Left cardiac atrium (tissue), 4 donors: ENCODE results near the gene TMX1. TPM values are rescaled to one million over a fixed set of nuclear protein-coding genes. Genes with fewer than 3 reads are reported as not detected.

Source experiments
- ATAC-seq, 2 donors: fragments of 200-7000 bp; cut with Tn5 transposase; one replicate each; pipeline ENCODE4 v1.9.1; 2020; ENCODE audit warnings: mild to moderate bottlenecking in 2 of 2, moderate library complexity in 2 of 2
- DNase-seq: peaks from one replicate; pipeline ENCODE4 v3.0.0-alpha.2; 2020
- intact Hi-C, 2 donors: fragments of 100-400 bp; cut with DNase I; formaldehyde crosslinking; loops; one replicate each; pipeline versions ENCODE4 v1.14.1 to v1.15.1; 2022 to 2023
- total RNA-seq, 2 donors: library from RNA; stranded (reverse); fragmentation: NEBNext Ultra II Directional; extraction: Animal tissue kit (Norgen Biotek cat#: 25700); gene quantifications; one replicate each; pipeline ENCODE4 v1.2.1, GENCODE V29; 2021
- donor health status: DM: no; HTN: yes; CAD: no.
- donor health status: DM: no; HTN: yes; CAD: no; lungs with severe emphysema.
- donor health status: DM: yes; HTN: yes; CAD: no.
- donor health status: Dilated cardiomyopathy.

Gene TMX1
- total RNA-seq, 2 donors from 2014 or later = 11.9 to 14.7 TPM

DNA sequence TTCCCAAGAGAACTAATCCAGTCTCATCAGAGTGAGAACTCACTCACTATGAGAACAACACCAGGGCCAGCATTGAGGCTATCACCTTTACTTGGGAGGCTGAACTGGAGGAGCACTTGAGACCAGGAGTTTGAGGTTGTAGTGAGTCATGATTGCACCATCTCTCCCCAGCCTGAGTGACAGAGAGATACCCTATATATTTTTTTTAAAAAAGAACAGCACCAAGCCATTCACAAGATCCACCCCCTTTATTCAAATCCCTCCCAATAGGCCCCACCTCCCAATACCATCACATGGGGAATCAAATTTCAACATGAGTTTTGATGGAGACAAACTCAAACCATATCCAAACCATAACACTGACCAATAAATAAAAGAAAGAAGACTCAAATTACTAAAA, 3.7 kb upstream of the TMX1 start:
- DNase-seq = no peak
- intact Hi-C loops = no loop called here
- no peak for ATAC-seq

DNA sequence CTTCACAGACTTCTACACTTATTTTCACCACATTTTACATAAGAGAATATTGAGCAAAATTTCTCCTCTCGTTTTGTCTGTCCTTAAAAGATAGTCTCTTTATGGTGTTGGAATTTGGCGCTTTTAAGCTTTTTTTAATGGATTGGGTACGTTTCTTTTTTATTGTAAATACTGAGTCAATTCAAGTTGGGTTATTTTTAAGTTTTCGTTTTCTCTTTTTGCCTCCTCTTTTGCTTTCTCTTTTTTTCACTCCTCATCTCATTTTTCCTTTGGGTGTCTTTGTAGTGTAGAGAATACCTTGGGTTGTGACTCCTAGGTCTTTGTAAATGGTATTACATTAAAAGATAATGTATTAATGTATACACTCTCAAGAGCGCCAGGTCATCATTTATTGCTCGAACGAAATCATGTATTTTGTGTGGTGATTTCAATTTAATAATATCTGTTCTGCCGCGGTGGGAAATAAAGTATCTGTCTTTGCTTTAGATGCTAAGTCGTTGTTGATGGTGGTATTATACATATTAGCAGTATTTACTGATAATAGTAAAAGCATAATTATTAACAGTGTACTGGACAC, 845 bp downstream of the TMX1 start:
- ATAC-seq = no peak
- no peak for DNase-seq
- intact Hi-C loops = no loop called here

DNA sequence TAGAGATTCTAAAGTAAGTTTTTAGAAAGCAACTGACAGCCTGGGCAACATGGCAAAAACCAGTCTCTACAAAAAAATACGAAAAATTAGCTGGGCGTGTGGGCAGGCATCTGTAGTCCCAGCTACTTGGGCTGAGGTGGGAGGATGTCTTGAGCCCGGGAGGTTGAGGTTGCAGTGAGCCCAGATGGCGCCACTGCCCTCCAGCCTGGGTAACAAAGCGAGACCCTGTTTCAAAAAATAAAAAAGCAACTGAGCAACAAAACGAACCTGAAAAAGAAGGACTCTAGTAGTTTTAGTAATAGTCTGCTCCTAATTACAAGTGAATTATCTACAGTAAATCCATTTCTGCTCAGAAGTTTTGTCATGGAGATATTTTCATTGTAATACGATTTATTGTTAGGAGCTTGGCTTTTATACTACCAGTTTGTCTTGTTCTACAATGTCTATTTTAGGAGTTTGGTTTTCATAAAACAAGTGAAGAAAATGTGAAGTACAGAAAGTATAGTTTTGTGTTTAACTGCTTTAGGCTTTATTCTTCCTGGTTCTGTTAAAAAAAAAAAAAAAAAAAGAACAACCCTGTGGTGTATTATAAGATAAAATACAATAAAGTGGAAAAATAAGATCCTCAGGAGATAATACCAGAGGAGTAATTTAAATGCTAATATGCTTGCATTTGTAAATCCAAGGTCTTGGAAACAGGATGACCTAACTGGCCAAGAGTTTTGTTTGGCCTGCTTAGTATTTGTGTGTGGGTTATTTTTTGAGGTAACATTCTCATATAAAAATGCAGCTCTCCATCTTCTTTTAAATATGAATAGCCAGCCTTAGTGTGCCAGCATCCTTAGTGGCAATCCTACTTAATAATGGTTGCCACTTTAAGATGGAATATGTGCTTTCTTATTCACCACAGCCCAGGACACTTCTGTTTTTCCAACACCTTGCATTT, 2.8 kb downstream of the TMX1 start:
- intact Hi-C loops = no loop called here
- DNase-seq = no peak
- no peak for ATAC-seq

DNA sequence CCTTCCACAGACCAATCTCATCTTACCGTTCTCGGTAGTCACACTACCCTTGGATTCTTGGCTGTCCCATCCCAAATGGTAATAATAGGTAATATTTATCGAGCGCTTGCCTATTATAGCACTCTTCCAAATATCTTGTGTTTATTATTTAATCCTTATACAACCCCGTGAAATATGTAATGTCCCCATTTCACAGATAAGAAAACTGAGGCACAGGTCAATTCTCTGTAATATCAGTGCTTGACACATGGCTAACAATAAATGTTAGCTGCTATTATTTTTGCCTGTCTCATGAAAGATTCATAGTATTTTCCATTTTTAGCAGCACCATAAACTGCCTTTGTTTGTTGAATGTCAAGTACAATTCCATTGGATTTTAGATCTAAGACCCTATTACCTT, 4.5 kb downstream of the TMX1 start:
- intact Hi-C loops = no loop called here
- no peak for DNase-seq

DNA sequence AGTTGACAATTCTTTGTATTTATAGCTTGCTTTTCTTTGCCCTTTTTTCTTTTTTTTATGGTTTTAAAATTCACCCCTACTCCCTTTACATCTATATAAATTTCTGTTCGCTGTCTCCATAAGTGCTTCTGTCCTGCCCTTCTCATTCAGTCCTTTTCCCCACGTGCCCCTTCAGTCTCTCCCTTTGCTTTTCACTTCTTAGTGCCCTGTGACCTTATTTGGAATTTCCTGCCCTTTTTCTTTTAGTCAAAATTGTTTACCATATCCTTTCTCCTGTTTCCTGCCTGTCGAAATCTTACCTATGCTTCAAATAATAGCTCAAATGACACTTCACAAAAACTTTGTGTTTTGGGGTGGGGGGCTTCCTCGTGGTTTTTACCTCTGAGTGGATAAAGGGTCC, 6.0 kb downstream of the TMX1 start:
- no peak for DNase-seq
- intact Hi-C loops = no loop called here
- no peak for ATAC-seq

More for the DNA sequence above, 4.5 kb downstream of the TMX1 start:
- ATAC-seq = no peak

DNA sequence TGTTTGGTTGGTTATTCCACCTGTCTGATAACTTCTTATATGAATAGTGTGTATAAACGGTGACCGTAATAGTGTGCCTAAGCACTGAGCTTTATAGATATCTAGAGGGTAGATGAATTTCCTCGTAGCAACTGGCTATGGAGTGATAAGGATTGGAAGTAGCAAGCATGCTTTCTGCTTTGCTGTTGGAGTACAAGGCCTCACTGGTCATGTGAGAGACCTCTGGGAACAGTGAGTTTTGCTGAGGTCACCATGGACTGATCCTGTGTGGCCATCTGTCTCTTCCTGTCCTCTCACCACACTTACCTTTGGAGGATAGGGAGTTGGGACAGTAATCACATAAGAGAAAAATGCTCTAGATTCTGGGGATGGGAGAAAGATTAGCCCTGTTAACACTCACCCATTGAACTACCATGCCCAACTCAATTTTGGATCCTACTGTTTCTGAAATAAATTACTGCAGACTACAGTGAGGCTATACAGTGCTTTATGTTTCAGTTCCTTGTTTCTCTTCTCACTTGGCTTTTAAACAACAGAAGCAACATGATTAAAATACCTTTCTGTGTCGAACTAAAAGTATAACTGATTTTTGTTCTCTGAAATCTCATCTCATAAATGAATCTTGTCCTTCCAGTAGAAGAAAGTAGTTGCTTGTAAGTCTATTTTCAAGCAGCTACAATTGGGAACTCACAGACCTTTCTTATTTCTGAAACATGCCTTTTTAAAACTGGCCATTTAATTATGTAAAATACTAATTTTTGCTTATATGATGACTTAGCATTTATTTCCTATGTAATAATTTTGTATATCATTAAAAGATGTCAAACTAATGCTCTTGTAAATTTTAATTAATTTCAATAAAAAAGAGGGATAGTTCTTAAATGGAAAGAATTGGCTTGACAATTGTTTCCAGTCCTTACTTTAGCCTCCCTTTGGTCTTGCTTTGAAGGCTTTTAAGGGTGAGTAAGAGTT, 8.3 kb downstream of the TMX1 start:
- intact Hi-C loops = no loop called here
- ATAC-seq (no peak), DNase-seq (no peak)

DNA sequence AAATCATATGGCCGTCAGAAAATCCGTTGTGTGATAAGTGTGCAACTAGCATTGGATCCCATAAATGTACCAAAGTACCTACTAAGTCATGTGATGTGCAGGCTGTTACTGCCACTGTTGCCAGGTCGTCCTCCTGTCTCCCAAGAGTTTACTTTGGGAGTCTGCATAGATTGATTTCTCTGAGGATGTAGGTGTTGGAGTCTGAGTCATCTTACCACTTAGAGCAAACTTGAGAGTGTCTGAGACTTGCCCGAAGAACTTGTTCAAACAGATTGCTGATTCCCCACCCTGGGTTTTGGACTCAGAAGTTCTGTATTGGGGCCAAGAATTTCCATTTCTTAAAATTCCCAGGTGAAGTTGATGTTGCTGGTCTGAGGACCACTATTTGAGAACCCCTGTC, 11.4 kb downstream of the TMX1 start:
- ATAC-seq (no peak), DNase-seq (no peak)
- intact Hi-C loops = no loop called here

DNA sequence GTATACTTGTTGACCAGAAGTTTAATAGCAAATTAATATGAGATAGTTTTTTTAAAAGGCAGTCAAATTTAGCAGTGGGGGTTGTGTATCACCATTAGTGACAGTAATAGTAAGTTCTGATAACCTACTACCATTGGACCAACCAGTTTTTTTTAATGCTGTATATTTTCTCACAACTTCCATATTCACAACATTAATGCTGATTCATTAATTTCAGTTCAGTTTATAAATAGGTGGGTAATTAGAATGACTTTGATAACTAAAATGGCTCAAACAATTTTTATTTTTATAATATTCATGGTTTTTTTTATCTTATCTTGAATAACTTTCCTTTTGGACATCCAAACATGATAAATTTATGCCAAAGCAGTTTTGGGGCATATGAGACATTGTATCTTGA, 13.8 kb downstream of the TMX1 start:
- ATAC-seq (no peak), DNase-seq (no peak)
- intact Hi-C loops = no loop called here

DNA sequence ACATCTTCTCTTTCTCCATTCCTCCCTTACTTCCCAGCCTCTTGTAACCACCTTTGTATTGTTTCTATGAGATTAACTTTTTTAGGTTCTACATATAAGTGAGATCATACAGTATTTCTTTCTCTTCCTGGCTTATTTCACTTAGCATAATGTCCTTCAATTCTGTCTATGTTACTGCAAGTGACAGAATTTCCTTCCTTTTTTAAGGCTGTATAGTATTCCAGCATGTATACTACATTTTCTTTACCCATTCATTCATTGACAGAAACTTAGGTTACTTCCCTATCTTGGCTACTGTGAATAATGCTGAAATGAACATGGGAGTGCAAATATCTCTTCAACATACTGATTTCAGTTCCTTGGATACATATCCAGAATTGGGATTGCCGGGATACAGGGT, 18.2 kb downstream of the TMX1 start:
- DNase-seq (no peak), ATAC-seq (no peak)
- intact Hi-C loops = no loop called here

DNA sequence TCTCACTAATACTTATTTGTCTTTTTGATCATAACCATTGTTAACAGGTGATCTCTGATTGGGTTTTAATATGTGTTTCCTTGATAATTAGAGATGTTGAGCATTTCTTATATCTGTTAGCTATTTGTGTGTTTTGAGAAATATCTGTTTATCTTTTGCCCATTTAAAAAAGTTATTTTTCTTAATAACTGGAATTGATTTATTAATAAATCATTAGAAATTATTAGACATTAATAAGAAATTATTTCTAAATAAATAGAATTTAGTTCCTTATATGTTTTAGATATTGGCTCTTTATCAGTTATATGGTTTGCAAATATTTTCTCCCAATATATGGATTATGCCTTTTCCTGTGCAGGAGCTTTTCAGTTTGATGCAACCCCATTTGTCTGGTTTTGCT, 18.7 kb downstream of the TMX1 start:
- intact Hi-C loops = no loop called here
- DNase-seq (no peak), ATAC-seq (no peak)

DNA sequence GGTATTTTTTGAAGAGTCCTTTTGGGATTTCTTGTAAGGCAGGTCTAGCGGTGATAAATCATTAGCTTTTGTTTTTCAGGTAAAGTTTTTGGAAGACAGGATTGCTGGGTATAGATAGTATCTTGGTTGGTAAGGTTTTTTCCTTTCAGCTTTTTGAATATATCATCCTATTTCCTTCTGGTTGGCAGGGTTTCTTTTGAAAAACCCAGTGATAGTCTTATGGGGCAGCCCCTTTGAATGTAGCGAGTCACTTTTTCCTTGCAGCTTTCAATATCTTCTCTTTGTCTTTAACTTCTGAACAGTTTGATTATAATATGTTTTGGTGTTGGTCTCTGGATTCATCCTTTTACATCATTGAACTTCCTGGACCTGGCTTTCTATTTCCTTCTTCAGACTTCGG, 20.2 kb downstream of the TMX1 start:
- intact Hi-C loops = no loop called here
- DNase-seq (no peak), ATAC-seq (no peak)

DNA sequence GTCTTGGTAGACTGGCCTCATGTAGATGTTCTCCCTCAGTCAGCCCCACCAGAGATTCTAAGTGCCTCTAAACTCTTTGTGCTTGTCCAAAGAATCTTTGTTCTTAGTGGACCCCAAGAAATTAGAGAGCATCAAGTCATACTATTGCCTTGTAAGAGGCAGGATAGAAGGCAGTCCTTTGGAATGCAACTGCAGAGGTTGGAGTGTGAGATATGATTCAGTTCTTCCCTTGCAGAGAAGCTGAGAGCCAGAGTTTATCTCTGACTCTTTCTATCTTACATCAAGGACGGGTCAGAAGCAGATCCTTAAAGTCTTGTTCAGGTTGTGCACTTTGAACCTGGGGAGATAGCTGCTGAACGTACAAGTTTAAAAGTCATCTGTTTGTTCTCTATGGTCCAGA, 21.1 kb downstream of the TMX1 start:
- intact Hi-C loops = no loop called here

DNA sequence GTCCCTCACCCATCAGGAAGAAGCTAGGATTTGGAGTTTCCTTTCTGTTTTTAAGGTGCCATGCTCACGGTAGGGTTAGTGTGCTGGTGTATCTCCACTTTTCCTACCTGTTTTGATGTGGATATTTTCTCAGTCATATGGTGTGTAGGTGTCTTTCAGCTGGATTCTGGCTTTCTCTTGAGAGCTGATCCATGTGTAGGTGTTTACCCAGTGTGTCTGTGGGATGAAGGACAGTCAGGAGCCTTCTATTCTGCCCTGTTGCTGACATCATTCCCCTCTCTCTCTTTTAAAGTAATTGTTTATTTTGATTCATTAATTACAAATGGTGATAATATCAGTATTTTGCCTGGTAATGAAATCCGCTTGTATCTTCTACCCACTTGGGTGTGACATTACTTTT, 22.8 kb downstream of the TMX1 start:
- DNase-seq = no peak
- no peak for ATAC-seq
- intact Hi-C loops = no loop called here

More for the DNA sequence above, 21.1 kb downstream of the TMX1 start:
- no peak for DNase-seq
- no peak for ATAC-seq

DNA sequence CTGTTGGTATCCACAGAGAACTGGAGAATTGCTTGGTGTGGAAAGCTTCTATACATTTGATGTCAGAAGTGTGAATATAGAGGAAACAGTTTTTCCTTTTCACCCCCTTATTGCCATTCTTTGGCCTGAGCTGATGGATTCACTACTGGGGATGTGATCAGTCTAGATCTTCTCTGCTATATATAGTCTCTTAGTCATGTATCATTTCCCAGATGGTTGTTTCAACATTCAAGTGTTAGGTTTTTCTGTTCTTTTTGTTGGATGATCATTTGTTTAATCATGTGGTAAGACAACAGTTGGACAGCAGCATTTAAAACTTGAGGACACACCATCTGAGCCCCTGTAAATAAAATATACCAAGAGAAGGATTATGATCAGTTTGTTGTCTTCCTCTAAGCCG, 29.6 kb downstream of the TMX1 start:
- intact Hi-C loops = no loop called here
- DNase-seq = no peak
- ATAC-seq = no peak

DNA sequence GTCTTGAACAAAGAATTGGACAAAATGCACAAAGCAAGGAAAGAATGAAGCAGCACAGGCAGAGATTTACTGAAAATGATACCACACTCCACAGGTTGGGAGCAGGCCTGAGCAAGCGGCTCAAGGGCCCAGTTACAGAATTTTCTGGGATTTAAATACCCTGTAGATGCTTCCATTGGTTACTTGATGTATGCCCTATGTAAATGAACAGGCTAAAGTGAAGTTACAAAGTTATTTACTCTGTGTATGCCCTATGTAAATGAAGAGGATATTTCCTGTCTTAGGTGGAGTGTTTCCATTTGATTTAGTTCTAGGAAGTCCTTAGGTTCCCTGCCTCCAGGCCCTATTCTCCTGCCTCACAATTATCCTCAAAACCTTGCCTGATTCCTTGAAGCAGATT, 36.6 kb downstream of the TMX1 start:
- intact Hi-C loops = no loop called here
- DNase-seq (no peak), ATAC-seq (no peak)

DNA sequence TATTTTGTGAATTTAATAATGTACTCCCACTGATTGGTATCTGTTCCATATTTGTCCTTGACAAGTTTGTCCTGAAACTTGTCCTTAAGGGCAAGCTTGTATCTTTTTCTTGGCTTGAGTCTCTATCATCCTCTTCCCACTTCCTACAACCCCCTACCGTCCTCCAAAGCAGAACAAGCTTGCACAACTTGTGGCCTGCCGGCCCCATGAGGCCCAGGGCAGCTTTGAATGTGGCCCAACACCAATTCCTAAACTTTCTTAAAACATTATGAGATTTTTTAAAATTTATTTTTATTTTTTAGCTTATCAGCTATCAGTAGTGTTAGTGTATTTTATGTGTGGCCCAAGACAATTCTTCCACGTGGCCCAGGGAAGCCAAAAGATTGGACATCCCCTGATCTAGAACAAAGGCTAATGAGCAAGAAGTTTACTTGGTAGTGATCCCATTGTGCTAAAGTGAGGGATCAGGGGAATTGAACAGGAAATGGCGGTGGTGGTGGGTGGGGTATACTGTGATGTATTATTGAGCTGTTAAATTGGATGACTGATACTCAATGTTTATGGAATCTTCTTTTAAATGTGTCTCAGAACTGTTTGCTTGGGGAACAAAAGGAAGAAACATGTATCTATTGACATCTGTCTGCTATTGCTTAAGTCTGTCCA, 37.8 kb downstream of the TMX1 start:
- no peak for DNase-seq
- intact Hi-C loops = no loop called here
- ATAC-seq = peak in 1 of 2 donors; percentile 65

DNA sequence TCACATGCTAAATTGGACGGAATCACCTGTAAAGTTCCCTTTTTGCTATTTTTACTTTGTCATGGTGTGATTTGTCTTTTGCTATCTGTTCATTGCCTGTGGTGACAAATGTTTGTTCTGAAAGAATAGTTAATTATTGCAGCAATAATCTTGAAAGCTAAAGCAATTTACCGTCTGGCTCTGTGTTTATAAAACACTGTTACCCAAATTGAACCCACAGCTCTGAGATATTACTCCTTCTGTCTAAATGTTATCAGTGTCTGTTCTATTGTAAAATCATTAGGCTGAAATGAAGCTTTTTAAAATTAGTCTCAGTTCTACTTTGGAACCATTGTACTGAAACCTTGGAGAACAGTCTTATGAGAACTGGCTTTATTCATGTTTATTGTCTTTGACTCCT, 42.5 kb downstream of the TMX1 start:
- ATAC-seq = no peak
- intact Hi-C loops = loop anchor here (5.0 to 10.0 kb wide), 3 partner anchors 370 to 495 kb away; partner anchors contain the start of gene FRMD6 (in 1 of the 2)

DNA sequence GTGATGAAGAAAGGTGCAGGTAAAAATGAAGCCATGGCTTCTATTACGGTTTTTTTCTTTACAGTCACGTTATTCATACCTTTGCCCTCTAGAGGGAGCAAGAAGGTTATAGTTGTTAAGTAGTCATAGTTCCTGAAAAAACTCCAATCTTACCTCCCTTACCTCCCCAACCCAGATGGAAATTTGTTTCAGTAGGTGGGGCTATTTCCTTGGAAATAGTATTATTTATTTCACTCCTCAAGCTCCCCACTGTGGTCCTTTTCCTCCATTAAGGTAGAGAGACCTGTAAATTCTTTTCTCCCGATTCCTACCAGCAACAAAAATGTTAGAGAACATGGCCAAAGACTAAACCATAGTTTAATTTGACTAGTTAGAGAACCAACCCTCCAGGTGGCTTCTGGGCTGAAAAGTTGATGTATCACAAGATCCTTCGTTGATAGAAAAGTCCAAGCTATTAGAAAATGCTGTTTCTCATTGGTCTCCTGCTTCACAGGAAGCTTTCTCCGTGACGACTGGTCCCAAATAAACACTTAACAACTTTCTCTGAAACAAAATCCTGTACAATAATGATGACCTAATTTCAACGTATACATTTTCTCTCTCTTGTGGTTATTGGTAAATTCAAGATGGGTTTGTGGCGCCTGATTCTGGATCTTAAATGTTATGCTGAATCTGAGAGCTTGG, 43.5 kb downstream of the TMX1 start:
- DNase-seq (no peak), ATAC-seq (peak; percentile 88 to 90)
- intact Hi-C loops = loop anchor here (5.0 to 10.0 kb wide), 3 partner anchors 369 to 494 kb away; partner anchors contain the start of gene FRMD6 (in 1 of the 2)

More for the DNA sequence above, 42.5 kb downstream of the TMX1 start:
- DNase-seq = no peak
